SK-N-DZ (cell line): ENCODE measurements around the gene HNRNPDL.
A peak's percentile ranks its signal among the peaks of the same experiment; 100 is the strongest.
"Not testable (repeated sequence)": the region's sequence is repeated elsewhere in the genome, so short reads cannot be mapped to it uniquely, and the experiment has no call there.

Experiments
- DNase-seq: peaks from one replicate; pipeline ENCODE4 v3.0.0-alpha.2; 2015; ENCODE audit warnings: low spot score
- small RNA-seq, 2 experiments: library from RNA; depleted of rRNA; stranded (forward); fragments of <200 nt; gene quantifications; one replicate each; pipeline ENCODE3, GENCODE V24; 2014

Gene HNRNPDL

DNA sequence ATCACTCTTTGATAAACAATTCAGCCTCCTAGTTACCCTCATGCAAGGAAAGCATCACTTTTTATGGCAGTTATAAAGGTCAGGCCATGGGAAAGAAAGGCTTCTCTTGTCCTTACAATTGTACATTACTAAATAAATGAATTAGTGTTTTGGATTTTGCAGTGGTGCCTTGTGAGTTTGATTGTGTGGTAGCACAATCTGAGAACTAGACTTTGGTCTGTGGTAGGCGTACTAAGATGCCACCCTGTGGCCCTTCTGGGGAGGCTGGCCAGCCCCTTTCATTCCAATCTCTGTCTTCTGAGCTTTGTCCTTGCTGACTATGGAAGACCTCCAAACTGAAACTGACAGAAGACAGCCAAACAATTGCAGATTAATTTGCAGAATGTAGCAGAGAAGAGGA, 41.9 kb downstream of the HNRNPDL start:
- no peak for DNase-seq

DNA sequence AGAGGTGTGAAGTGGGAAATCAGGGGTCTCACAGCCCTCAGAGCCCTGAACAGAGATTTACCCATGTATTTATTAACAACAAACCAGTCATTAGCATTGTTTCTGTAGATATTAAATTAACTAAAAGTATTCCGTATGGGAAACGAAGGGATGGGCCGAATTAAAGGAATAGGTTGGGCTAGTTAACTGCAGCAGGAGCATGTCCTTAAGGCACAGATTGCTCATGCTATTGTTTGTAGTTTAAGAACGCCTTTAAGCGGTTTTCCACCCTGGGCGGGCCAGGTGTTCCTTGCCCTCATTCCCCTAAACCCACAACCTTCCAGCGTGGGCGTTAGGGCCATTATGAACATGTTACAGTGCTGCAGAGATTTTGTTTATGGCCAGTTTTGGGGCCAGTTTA, 44.0 kb downstream of the HNRNPDL start:
- DNase-seq, result not testable (repeated sequence)

DNA sequence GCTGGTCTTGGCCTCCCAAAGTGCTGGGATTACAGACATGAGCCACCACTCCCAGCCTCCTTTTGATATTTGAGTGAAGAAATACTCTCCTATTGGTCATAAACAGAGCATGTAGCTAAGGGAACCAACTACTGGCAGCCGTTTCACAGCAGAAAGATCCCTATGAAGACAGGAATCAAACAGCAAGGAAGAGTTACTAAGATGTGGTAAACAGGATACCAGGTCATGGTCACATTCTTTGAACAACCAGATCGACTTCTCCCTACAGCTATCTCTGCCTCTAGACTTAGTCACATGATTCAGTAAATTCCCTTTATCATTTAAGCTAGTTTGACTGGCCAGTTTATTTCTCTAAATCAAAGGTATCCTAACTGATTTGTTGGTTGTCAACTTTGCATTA, 47.5 kb downstream of the HNRNPDL start:
- DNase-seq, result no peak

DNA sequence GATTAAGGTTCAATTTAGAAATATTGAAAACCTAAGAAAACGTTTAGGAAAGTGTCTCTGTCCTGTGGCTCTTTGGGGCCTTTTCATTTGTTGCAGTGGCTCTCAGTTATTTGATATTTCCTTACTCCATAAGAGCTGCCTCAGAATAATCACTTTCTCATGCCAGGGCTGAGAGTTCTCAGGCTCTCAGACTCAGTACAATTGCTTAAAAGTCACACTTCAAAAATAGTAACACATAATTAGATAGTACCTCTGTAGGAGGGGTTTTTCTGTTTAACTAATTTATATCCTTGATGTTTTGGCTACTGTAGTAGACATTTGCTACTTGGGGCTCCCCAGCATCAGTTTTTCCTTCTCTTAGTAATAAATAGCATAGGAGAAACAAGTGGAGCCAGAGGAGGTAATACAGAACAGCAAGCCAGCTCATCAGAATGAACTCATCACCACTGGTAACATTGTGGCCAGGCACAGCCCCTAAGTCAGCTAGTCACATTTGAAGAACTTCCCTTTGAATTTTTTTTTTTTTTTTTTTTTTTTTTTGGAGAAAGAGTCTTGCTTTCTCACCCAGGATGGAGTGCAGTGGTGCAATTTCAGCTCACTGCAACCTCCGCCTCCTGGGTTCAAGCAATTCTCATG, 48.5 kb downstream of the HNRNPDL start:
- DNase-seq, result no peak

DNA sequence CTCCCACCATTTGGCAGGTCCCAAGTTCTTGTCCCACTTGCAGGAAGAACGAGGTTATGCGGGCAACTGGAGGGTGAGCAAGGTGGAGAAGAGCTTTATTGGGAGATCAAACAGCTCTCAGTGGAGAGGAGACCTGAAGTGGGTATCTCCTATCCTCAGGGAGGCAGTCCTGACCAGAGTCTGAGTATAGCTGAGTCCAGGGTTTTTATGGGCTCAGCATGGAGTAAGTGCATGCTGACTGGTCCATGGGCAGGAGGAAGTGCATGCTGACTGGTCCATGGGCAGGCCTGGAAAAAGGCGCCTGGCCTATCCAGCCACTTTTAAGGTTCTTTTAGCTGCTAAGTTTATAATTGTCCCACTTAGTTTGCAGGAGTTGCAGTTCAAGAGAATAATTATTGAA, 49.0 kb downstream of the HNRNPDL start:
- no peak for DNase-seq

DNA sequence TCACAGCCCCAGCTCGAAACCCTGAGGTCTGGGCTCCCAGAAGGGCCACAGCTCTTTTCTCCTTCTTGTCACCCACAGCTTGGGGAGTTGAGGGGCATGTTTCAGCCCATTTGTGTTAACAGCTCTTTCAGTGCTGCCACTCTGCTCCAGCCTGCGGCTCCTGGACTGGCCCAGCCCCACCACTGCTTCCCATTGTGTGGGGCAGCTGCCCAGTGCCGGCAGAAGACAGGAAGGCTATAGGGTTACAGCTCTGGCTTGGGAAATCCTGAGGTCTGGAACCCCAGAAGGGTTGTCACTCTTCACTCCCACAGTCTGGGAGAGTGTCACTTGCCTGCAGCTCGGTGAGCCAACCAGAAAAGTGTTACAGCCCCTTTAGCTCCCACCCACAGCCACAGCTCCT, 49.4 kb downstream of the HNRNPDL start:
- DNase-seq, result no peak

DNA sequence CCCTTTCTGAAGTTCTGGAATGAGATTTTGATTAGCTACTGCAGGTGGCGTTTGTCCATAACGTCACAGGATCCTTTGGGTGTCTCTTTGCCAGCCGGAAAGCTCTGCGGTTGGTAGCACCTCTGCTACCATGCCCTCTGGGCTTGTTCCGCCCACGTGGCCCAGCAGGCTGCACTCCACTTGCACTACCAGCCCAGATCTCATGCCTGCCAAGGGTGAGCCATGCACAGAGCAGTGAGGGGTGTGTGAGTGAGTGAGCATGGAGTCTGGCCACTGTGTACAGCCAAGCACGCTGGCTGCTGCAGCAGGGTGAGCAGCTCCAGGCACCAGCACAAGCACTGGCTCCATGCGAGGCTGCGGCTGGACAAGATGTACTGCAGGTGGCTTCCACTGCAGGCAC, 49.9 kb downstream of the HNRNPDL start:
- no peak for DNase-seq

DNA sequence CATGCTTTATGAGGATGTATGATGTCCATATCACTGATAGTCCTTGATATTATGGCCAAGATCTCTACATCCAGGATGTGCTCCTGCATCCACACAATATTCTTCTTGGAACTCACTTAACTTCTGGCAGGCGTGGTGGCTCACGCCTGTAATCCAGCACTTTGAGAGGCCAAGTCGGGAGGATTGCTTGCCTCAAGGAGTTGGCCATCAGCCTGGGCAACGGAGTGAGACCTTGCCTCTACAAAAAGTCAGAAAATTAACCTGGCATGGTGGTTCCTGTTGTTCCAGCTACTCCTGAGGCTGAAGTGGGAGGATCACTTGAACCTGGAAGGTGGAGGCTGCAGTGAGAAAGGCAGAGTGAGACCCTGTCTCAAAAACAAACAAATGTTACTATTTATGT, 54.2 kb downstream of the HNRNPDL start:
- no peak for DNase-seq

DNA sequence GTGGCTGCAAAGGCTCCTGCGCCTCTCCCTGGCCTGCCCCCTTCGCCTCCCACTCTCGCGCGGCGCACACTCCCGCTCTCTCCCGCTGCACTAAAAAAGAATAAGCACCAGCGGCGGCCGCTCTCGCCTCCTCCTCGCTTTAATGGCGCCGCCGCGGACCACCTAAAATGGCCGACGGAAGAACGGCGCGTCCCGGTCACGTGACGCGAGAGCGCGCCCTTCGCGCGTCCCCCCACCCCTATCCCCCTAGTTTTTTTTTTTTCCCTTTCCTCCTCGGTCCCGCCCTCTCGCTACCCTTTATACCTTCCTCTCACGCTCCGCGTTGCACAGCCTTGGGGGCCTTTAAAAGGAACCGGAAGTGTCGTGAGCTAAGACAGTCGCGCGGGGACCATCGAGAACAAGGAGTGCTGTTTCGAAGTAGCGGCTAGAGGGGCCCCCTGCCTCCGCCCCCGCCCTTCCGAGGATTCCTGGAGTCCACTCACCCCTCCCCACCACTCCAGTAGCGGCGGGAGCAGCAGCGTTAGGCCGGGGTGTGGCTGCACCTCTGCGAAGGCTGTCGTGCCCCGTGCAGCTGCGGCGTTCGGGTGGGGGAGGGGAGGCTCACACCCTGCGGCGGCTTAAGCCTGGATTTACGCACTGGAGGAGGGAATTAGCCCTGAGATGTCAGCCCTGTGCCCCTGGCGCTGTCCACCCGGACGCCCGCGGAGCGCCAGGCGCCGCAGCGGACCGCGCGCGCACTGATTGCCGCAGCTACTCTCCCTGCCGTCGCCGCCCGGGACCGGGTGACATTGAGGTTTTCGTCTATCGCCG, 56.2 kb downstream of the HNRNPDL start, which contains the start of gene HNRNPD:
Gene HNRNPD (minus strand): TSS at position 176 of the 810 bp plus-strand sequence. CDS start 313 bp downstream, outside the sequence.
- peak; percentile 100 for DNase-seq

DNA sequence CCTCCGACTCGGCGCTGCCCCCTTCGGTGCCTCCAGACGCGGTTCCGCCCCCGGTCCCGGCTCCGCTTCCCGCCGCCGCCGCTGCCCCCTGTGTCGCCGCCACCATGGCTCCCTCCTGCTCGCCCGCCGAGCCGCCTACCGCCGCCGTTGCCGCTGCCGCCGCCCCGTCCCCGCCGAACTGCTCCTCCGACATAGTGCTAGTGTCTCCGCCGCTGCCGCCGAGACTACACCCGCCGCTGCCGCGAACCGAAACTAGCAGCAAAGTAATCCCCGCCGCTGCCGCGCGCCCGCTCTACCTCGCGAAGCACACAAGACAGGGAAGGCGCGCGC, 56.8 kb downstream of the HNRNPDL start:
- DNase-seq, result no peak

Small RNA genes lying within 50 kb of the gene (small RNA-seq; reads per million reads assigned to genes)
- gene RF00150, result 0 reads per million in 2 experiments
